Measurements from ENCODE around the gene PRSS8.

- TF ChIP-seq ZNF274 (IDR thresholded peaks at IDR 0.05; ENCODE audit: low read depth, low read length) = no peak
- no peak for TF ChIP-seq YY1 (IDR thresholded peaks at IDR 0.05; ENCODE audit: insufficient read depth, insufficient read length)
- TF ChIP-seq SUZ12 (IDR thresholded peaks at IDR 0.05; ENCODE audit: extremely low read depth, insufficient read depth, insufficient read length) = no peak
These were observed 647 bp downstream of the PRSS8 start for GRCh38 chr16:31134625-31135534.
